K562 (cell line): Measurements from ENCODE around the gene TBXA2R. TPM values are rescaled to one million over a fixed set of nuclear protein-coding genes. Genes with fewer than 3 reads are reported as not detected.

Experiments used
- BACH1 ChIP-seq: fragments of 200-800 bp; sonication (Bioruptor generic); IDR thresholded peaks from 2 replicates; pipeline ENCODE4 v1.6.1; 2016; ENCODE audit warnings: missing genetic modification characterization, missing compliant biosample characterization
- CC2D1A ChIP-seq: fragments of 450-650 bp; IDR thresholded peaks from 2 replicates; pipeline ENCODE4 v1.6.1; 2017; ENCODE audit warnings: mild to moderate bottlenecking
- E2F3 ChIP-seq: fragments of 250-450 bp; sonication (Bioruptor Pico); IDR thresholded peaks from 2 replicates; pipeline ENCODE4 v1.4.0; 2020; ENCODE audit warnings: mild to moderate bottlenecking
- FOS ChIP-seq: IDR thresholded peaks from 3 replicates; pipeline ENCODE4 v1.6.1; 2011; ENCODE audit not compliant: insufficient read length; ENCODE audit errors: extremely low read depth
- FOXJ3 ChIP-seq: sonication (generic); formaldehyde crosslinking; IDR thresholded peaks from 2 replicates; pipeline ENCODE4 v1.4.0; 2020; ENCODE audit warnings: mild to moderate bottlenecking, missing genetic modification reagents
- HOXB6 ChIP-seq: fragments of 250-450 bp; sonication (Bioruptor Pico); IDR thresholded peaks from 2 replicates; pipeline ENCODE4 v1.5.1; 2022; ENCODE audit warnings: mild to moderate bottlenecking, borderline replicate concordance
- KLF6 ChIP-seq: fragments of 250-450 bp; sonication (Bioruptor Pico); IDR thresholded peaks from 2 replicates; pipeline ENCODE4 v1.4.0; 2020; ENCODE audit warnings: mild to moderate bottlenecking, moderate library complexity, borderline replicate concordance
- PHF20 ChIP-seq: fragments of 450-650 bp; IDR thresholded peaks from 2 replicates; pipeline ENCODE4 v1.6.1; 2018; ENCODE audit not compliant: partially characterized antibody
- RFX1 ChIP-seq: fragments of 450-650 bp; IDR thresholded peaks from 2 replicates; pipeline ENCODE4 v1.6.1; 2016; ENCODE audit warnings: mild to moderate bottlenecking, moderate library complexity
- SMC3 ChIP-seq: conservative IDR thresholded peaks from 2 replicates; pipeline ENCODE4 v1.6.1; 2011; ENCODE audit warnings: low read depth, low read length, improper control_type of control experiment; ENCODE audit not compliant: insufficient read depth
- STAT5A ChIP-seq: IDR thresholded peaks from 2 replicates; pipeline ENCODE4 v1.6.1; 2012; ENCODE audit warnings: low read length, inconsistent platforms, borderline replicate concordance
- TEAD2 ChIP-seq: fragments of 450-650 bp; IDR thresholded peaks from 2 replicates; pipeline ENCODE4 v1.6.1; 2016; ENCODE audit warnings: missing genetic modification characterization, control low read depth, missing compliant biosample characterization
- TFAP4 ChIP-seq: sonication (generic); formaldehyde crosslinking; IDR thresholded peaks from 2 replicates; pipeline ENCODE4 v1.8.0; 2022; ENCODE audit warnings: missing genetic modification reagents, mild to moderate bottlenecking, moderate library complexity, borderline replicate concordance
- XRCC4 ChIP-seq: IDR thresholded peaks from one replicate; pipeline ENCODE4 v1.6.1; 2011; ENCODE audit not compliant: insufficient read depth, insufficient read length; ENCODE audit errors: extremely low read depth
- XRCC5 ChIP-seq: fragments of 200-400 bp; formaldehyde crosslinking; IDR thresholded peaks from 2 replicates; pipeline ENCODE4 v1.6.1; 2017; ENCODE audit warnings: low read depth, mild to moderate bottlenecking, low read length
- ZBTB9 ChIP-seq: fragments of 450-650 bp; formaldehyde crosslinking; IDR thresholded peaks from 2 replicates; pipeline ENCODE4 v1.4.0; 2020; ENCODE audit warnings: mild to moderate bottlenecking, moderate library complexity
- ZEB2 ChIP-seq: fragments of 450-650 bp; IDR thresholded peaks from 2 replicates; pipeline ENCODE4 v1.6.1; 2016
- ZNF197 ChIP-seq: fragments of 200-800 bp; sonication (Bioruptor generic); IDR thresholded peaks from 2 replicates; pipeline ENCODE4 v1.6.1; 2016; ENCODE audit warnings: low read depth, missing genetic modification characterization, missing compliant biosample characterization
- ZNF511 ChIP-seq: sonication (generic); formaldehyde crosslinking; IDR thresholded peaks from 2 replicates; pipeline ENCODE4 v1.8.0; 2022; ENCODE audit warnings: mild to moderate bottlenecking, missing genetic modification reagents
- ZNF518B ChIP-seq: fragments of 250-450 bp; sonication (Bioruptor Pico); IDR thresholded peaks from 2 replicates; pipeline ENCODE4 v1.5.0; 2021; ENCODE audit warnings: mild to moderate bottlenecking, moderate library complexity
- ZNF639 ChIP-seq, 2 experiments: fragments of 200-800 bp in 1 of 2; sonication (Bioruptor generic) in 1 of 2; sonication (generic) in 1 of 2; formaldehyde crosslinking in 1 of 2; IDR thresholded peaks in 1 of 2; conservative IDR thresholded peaks in 1 of 2; 2 replicates each; pipeline versions ENCODE4 v1.5.0 to v1.6.1; 2016 to 2020; ENCODE audit warnings: missing compliant biosample characterization in 1 of 2, missing genetic modification characterization in 1 of 2, missing genetic modification reagents in 1 of 2
- ZNF785 ChIP-seq: fragments of 250-450 bp; sonication (Bioruptor Pico); IDR thresholded peaks from 2 replicates; pipeline ENCODE4 v1.4.0; 2020; ENCODE audit warnings: mild to moderate bottlenecking
- polyA plus RNA-seq, 8 experiments: library from polyadenylated mRNA; depleted of rRNA in 4 of 8; stranded (reverse) in 5 of 8; unstranded in 3 of 8; fragments of >200 nt; fragmentation: Nextera tagmentation in 2 of 8; fragmentation: Illumina TruSeq in 1 of 8; extraction: Ambion mirVana in 2 of 8; extraction: Trizol in 1 of 8; gene quantifications; 2 replicates each; pipeline versions ENCODE4 v1.2.1 to v1.2.3, GENCODE V29; 2011 to 2014; ENCODE audit warnings: inconsistent platforms in 1 of 8, missing spikeins in 1 of 8
- total RNA-seq, 7 experiments: library from RNA; depleted of rRNA in 6 of 7; stranded (reverse); fragments of >200 nt in 6 of 7; fragmentation: Illumina TruSeq in 2 of 7; extraction: Trizol in 2 of 7; gene quantifications; 2 replicates each; pipeline versions ENCODE4 v1.2.1 to v1.2.3, GENCODE V29; 2011 to 2021; ENCODE audit warnings: low replicate concordance in 1 of 7

TBXA2R gene
- total and polyA plus RNA-seq, 9 of the 15 experiments (the other 6 are each of a cell fraction or from before 2014, with no cell fraction given), result 1.5 to 24.0 (median 2.8) TPM

GRCh38 chr19:3586127-3586626 lies 20.5 kb downstream of the TBXA2R start (continued):
- TF ChIP-seq SMC3 (peak; percentile 59; the same call in 1 of the 2 replicates), STAT5A (no peak), TFAP4 (CRISPR knock-in tag) (no peak), ZNF785 (CRISPR knock-in tag) (no peak), ZNF511 (CRISPR knock-in tag) (no peak), BACH1 (tag) (no peak), ZBTB9 (CRISPR knock-in tag) (no peak), FOXJ3 (CRISPR knock-in tag) (no peak), RFX1 (no peak), XRCC4 (no peak), PHF20 (no peak), ZNF639 (CRISPR knock-in tag; conservative IDR thresholded peaks at IDR 0.05 in 1 of 2, IDR thresholded peaks at IDR 0.05 in 1 of 2) (0 out of 4 replicates have a peak, but pooled peaks of 1 of the 2 experiments have one; percentile 5), ZEB2 (no peak), ZNF197 (no peak), FOS (no peak), XRCC5 (0 out of 2 replicates have a peak, but pooled peaks have one; percentile 22), KLF6 (CRISPR knock-in tag) (no peak), HOXB6 (no peak), E2F3 (no peak), ZNF518B (CRISPR knock-in tag) (no peak), TEAD2 (no peak), CC2D1A (peak; percentile 83; the same call in 1 of the 2 replicates)
